GM12872 (cell line): Measurements from ENCODE around the gene ADGRB2.

Experiments used
- CTCF ChIP-seq: IDR thresholded peaks from 3 replicates; pipeline ENCODE4 v1.5.1; 2011; ENCODE audit warnings: low read depth, mild to moderate bottlenecking, low read length, moderate library complexity; ENCODE audit not compliant: insufficient read depth

ADGRB2 gene

DNA sequence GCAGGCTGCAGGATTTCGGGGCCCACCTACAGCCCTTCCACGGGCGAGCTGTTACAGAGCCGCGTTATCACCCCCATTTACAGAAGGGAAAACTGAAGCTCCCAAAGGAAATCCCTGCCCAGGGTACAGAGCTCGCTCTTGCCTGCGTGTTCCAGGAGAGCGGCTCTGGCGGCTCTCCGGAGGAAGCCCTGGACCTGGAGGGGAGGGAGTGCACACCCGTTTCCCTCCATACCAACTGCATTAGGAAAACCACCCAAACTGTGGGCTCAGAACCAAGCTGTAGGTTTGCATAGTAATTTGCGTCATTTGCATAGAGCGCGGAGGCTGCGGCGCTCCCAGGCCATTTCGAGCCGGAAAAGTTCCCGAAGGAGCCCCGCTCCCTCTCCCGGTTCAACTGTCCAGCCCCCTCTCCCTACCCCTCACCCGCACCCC is 24.7 kb upstream of the ADGRB2 start:
- 0 out of 3 replicates have a peak, but pooled peaks have one; percentile 5 for TF ChIP-seq CTCF

- no peak for TF ChIP-seq CTCF
These were observed 24.1 kb upstream of the ADGRB2 start for GRCh38 chr1:31788138-31788824.

DNA sequence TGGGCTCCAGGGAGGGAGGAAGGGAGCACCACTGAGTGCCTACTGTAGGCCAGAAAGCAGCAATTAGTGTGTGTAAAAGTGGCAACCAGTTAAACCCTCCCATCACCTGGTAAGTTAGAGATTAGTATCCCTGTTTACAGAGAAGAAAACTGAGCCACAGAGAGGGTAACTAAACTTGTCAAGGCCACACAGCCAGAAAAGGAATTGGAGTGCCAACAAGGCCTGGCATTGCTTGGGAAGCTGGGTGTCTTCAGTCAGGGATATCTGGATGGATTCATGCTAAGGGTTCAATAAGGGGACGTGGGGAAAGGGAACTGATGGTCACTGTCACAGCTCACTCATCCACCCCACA is 23.6 kb upstream of the ADGRB2 start:
- TF ChIP-seq CTCF: no peak

GRCh38 chr1:31787261-31787660 is 23.1 kb upstream of the ADGRB2 start:
- TF ChIP-seq CTCF: no peak

GRCh38 chr1:31786366-31787060 is 22.4 kb upstream of the ADGRB2 start:
- TF ChIP-seq CTCF: no peak

DNA sequence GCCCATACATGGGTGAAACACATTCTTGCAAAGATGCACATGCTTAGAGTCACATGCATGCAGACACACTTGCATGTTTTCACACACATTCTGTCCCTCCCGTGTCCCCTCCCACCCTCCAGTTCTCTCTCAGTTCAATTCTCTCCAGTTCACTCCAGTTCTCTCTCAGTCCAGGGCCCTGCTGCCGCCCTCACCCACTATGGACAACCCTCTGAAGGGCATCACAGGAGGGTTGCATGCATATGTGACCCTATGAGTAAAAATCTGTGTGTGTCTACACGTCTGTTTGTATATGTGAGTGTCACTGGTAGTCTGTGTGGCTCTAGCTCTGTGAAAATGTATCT is 21.8 kb upstream of the ADGRB2 start:
- TF ChIP-seq CTCF: no peak

- no peak for TF ChIP-seq CTCF
These were observed 21.1 kb upstream of the ADGRB2 start for GRCh38 chr1:31785020-31785946.
